ENCODE data around the gene KRTAP5-8. TPM values are rescaled to one million over a fixed set of nuclear protein-coding genes. Genes with fewer than 3 reads are reported as not detected.

The KRTAP5-8 gene
- total RNA-seq, 1 experiment from 2014 or later: not detected

DNA sequence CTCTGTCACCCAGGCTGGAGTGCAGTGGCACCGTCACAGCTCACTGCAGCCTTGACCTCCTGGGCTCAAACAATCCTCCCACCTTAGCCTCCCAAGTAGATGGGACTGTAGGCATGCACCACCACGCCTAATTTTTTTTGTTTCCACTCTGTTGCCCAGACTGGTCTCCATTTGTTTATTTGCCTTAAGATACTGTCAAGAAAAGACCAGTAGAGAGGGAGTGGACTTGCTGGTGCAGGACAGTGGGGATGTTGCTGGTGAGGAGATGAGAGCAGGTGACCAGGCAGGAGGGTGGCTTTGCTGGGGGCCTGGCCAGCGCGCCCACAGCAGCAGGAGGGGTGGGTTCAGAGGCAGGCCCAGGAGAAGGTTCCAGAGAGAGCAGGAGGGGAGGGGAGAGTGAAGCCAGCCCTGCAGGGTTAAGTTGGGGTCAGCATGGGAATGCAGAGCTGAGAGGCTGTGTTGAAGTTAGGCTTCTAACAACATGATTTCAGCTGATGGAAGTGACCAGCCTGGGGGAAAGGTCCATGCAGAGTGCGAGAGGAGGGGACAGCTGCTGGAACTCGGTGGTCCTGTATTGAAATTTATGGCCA, 49.0 kb upstream of the KRTAP5-8 start:
- Histone ChIP-seq H3K23ac (ENCODE audit: insufficient read length, low read depth, low read length) (no peak overlapping the region), H3K9me3 (ENCODE audit: control insufficient read depth, low read depth, low read length) (no peaks in the 10 kb centered on the region), H3K18ac (ENCODE audit: insufficient read length, low read depth, low read length) (no peak overlapping the region), H3K56ac (ENCODE audit: insufficient read length, low read depth, low read length) (no peak overlapping the region), H2AFZ (ENCODE audit: low read length) (no peak overlapping the region), H2BK12ac (ENCODE audit: insufficient read length, low read depth, low read length) (no peak overlapping the region), H2BK20ac (ENCODE audit: low read depth, low read length, poor library complexity, severe bottlenecking) (no peak overlapping the region), H4K5ac (ENCODE audit: insufficient read length, low read depth, low read length) (no peak overlapping the region), H4K8ac (replicated peaks; ENCODE audit: insufficient read length, low read depth, low read length) (no peak overlapping the region), H3K27me3 (ENCODE audit: insufficient read depth, low read length) (no peaks in the 10 kb centered on the region), H3K27ac (ENCODE audit: insufficient read length, low read depth, low read length) (no peak overlapping the region), H4K91ac (ENCODE audit: insufficient read length, low read depth, low read length) (no peak overlapping the region), H3K4me1 (ENCODE audit: insufficient read depth, low read length) (no peaks in the 10 kb centered on the region), H3K14ac (ENCODE audit: insufficient read depth, low read length) (no peak overlapping the region), H3K9ac (ENCODE audit: extremely low read depth, insufficient read length, low read length) (no peak overlapping the region), H4K20me1 (ENCODE audit: control insufficient read depth, insufficient read depth, insufficient read length) (no peaks in the 10 kb centered on the region), H3K4ac (ENCODE audit: low read depth, low read length) (no peak overlapping the region), H3T11ph (ENCODE audit: low read length) (no peak overlapping the region), H2AK5ac (ENCODE audit: insufficient read length, low read length) (no peak overlapping the region), H3K23me2 (ENCODE audit: insufficient read length, low read depth, low read length, poor library complexity, severe bottlenecking) (no peaks in the 10 kb centered on the region), H3K79me2 (ENCODE audit: insufficient read depth, low read length) (no peaks in the 10 kb centered on the region), H3K4me2 (ENCODE audit: insufficient read depth, insufficient read length, low read length) (no peak overlapping the region), H2BK5ac (ENCODE audit: insufficient read length, low read length) (no peak overlapping the region), H2BK15ac (ENCODE audit: low read depth, low read length) (no peak overlapping the region), H2BK120ac (ENCODE audit: low read depth, low read length, poor library complexity, severe bottlenecking) (no peak overlapping the region), H3K79me1 (ENCODE audit: insufficient read depth, low read depth, low read length, poor library complexity, severe bottlenecking) (no peaks in the 10 kb centered on the region)
- Mint-ChIP-seq H3K36me3 (ENCODE audit: insufficient read depth in 1 of 3, low read depth in 3 of 3) (peaks cover 25 to 78% (median 39%) of the 10 kb centered on the region in 3 experiments), H3K27me3 (ENCODE audit: low read depth) (no peaks in the 10 kb centered on the region), H3K4me3 (no peak overlapping the region), H3K9me3 (no peaks in the 10 kb centered on the region), H3K27ac (peak overlapping the region in 1 of 3 experiments; percentile 37; a peak in 4 of 7 replicates), H3K4me1 (peaks cover 4 to 6% of the 10 kb centered on the region in 2 experiments; a peak in 3 of 4 replicates)
- WGBS (ENCODE audit: extremely low coverage, insufficient read length, low lambda C conversion rate): no CpG with 5 or more reads among the region's 6 CpGs
- TF ChIP-seq, protein P1, sequence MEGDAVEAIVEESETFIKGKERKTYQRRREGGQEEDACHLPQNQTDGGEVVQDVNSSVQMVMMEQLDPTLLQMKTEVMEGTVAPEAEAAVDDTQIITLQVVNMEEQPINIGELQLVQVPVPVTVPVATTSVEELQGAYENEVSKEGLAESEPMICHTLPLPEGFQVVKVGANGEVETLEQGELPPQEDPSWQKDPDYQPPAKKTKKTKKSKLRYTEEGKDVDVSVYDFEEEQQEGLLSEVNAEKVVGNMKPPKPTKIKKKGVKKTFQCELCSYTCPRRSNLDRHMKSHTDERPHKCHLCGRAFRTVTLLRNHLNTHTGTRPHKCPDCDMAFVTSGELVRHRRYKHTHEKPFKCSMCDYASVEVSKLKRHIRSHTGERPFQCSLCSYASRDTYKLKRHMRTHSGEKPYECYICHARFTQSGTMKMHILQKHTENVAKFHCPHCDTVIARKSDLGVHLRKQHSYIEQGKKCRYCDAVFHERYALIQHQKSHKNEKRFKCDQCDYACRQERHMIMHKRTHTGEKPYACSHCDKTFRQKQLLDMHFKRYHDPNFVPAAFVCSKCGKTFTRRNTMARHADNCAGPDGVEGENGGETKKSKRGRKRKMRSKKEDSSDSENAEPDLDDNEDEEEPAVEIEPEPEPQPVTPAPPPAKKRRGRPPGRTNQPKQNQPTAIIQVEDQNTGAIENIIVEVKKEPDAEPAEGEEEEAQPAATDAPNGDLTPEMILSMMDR (conservative IDR thresholded peaks at IDR 0.05): no peak
- no peak for DNase-seq

Measured in H9 (cell line).